A673 (cell line): ENCODE results near the gene VPS72. TPM values are rescaled to one million over a fixed set of nuclear protein-coding genes. Genes with fewer than 3 reads are reported as not detected.

Experiments
- BruUV-seq: library from RNA; stranded (reverse); fragments of 400-500 nt; replicated peaks from 2 replicates; lab custom pipeline; 2021; lab: Mats Ljungman, UMichigan
- CTCF ChIA-PET: fragments of 300-600 bp; sonication (Branson Sonifier 250); formaldehyde crosslinking; loops from one replicate; lab custom pipeline; 2022; ENCODE audit warnings: antibody characterized with exemption; lab: Charles Lee
- POLR2A ChIA-PET: fragments of 300-600 bp; sonication (Branson Sonifier 250); formaldehyde crosslinking; loops from one replicate; lab custom pipeline; 2022; ENCODE audit warnings: antibody characterized with exemption; ENCODE audit not compliant: low non-redundant PET; lab: Charles Lee
- DNase-seq: peaks from one replicate; pipeline ENCODE4 v3.0.0-alpha.2; 2015; ENCODE audit warnings: low spot score
- H3K27ac ChIP-seq: fragments of 200-600 bp; sonication (generic); 2 replicates; pipeline ENCODE4 v1.5.1; 2016; ENCODE audit warnings: mixed run types, low read depth, mild to moderate bottlenecking, mixed read lengths, antibody characterized with exemption, low read length; ENCODE audit not compliant: poor library complexity, severe bottlenecking
- H3K27me3 ChIP-seq: fragments of 200-600 bp; sonication (generic); replicated peaks from 2 replicates; pipeline ENCODE4 v1.6.1; 2017; ENCODE audit warnings: mixed run types, low read depth, mild to moderate bottlenecking, mixed read lengths, antibody characterized with exemption, low read length; ENCODE audit not compliant: insufficient read depth, poor library complexity
- H3K36me3 ChIP-seq: fragments of 200-600 bp; sonication (generic); 2 replicates; pipeline ENCODE4 v1.6.1; 2016; ENCODE audit warnings: mixed run types, mild to moderate bottlenecking, mixed read lengths, antibody characterized with exemption, low read length; ENCODE audit not compliant: insufficient read depth, poor library complexity, severe bottlenecking
- H3K4me1 ChIP-seq: fragments of 200-600 bp; sonication (generic); 2 replicates; pipeline ENCODE4 v1.6.1; 2017; ENCODE audit warnings: mixed run types, mild to moderate bottlenecking, mixed read lengths, antibody characterized with exemption, low read length; ENCODE audit not compliant: insufficient read depth, poor library complexity, severe bottlenecking
- H3K4me3 ChIP-seq: fragments of 200-600 bp; sonication (generic); 2 replicates; pipeline ENCODE4 v1.5.1; 2016; ENCODE audit warnings: low read depth, mixed run types, mild to moderate bottlenecking, mixed read lengths, low read length; ENCODE audit not compliant: poor library complexity, severe bottlenecking
- H3K9me3 ChIP-seq: fragments of 200-600 bp; sonication (generic); 2 replicates; pipeline ENCODE4 v1.6.1; 2016; ENCODE audit warnings: mixed run types, low read depth, mild to moderate bottlenecking, mixed read lengths, antibody characterized with exemption, low read length; ENCODE audit not compliant: poor library complexity, severe bottlenecking
- CTCF ChIP-seq: fragments of 300-800, 200-600 bp; sonication (generic); conservative IDR thresholded peaks from 2 replicates; pipeline ENCODE4 v1.5.1; 2017; ENCODE audit warnings: low read depth, mild to moderate bottlenecking, antibody characterized with exemption, low read length, moderate library complexity, mixed read lengths
- EZH2 ChIP-seq: fragments of 200-600 bp; sonication (generic); IDR thresholded peaks from 2 replicates; pipeline ENCODE4 v1.6.1; 2017; ENCODE audit warnings: borderline replicate concordance, low read depth, mild to moderate bottlenecking, mixed read lengths, antibody characterized with exemption, low read length; ENCODE audit not compliant: poor library complexity, severe bottlenecking
- intact Hi-C: fragments of 100-400 bp; cut with micrococcal nuclease; formaldehyde crosslinking; loops from one replicate; pipeline ENCODE4 v1.10.0; 2022; ENCODE audit not compliant: unreplicated experiment
- total RNA-seq: library from RNA; stranded (reverse); gene quantifications from 2 replicates; pipeline ENCODE4 v1.2.3, GENCODE V29; 2021

Gene VPS72
- total RNA-seq, 1 experiment from 2014 or later: 113 TPM

- BruUV-seq: no TSS peak
- H3K4me3 ChIP-seq: peak overlapping the region; percentile 73
- ChIA-PET CTCF (interaction anchor here (1.6 kb wide), 1 partner anchor 65 kb away, joined by 9 read pairs; no protein-coding TSS in a partner anchor), POLR2A (interaction anchor here (0.6 kb wide), 1 partner anchor 11 kb away, joined by 3 read pairs; no protein-coding TSS in a partner anchor)
- peak; percentile 88 for DNase-seq
- peaks cover 23% of the 10 kb centered on the region for H3K36me3 ChIP-seq
- H3K27ac ChIP-seq: peak overlapping the region; percentile 81
- no peaks in the 10 kb centered on the region for H3K9me3 ChIP-seq
- TF ChIP-seq EZH2 (no peak), CTCF (no peak)
- intact Hi-C loops: no loop called here
- H3K27me3 ChIP-seq: no peaks in the 10 kb centered on the region
- peaks cover 13% of the 10 kb centered on the region for H3K4me1 ChIP-seq
These were observed 24.7 kb downstream of the VPS72 start for GRCh38 chr1:151165281-151165737.

- TSS peak; percentile 56 for BruUV-seq
- no peaks in the 10 kb centered on the region for H3K27me3 ChIP-seq
- H3K4me3 ChIP-seq: peak overlapping the region; percentile 73
- ChIA-PET POLR2A (interaction anchor here (0.6 kb wide), 1 partner anchor 10 kb away, joined by 3 read pairs; no protein-coding TSS in a partner anchor), CTCF (interaction anchor here (1.6 kb wide), 1 partner anchor 65 kb away, joined by 9 read pairs; no protein-coding TSS in a partner anchor)
- TF ChIP-seq EZH2 (no peak), CTCF (no peak)
- intact Hi-C loops: no loop called here
- peak overlapping the region; percentile 81 for H3K27ac ChIP-seq
- peaks cover 23% of the 10 kb centered on the region for H3K36me3 ChIP-seq
- DNase-seq: no peak
- peaks cover 13% of the 10 kb centered on the region for H3K4me1 ChIP-seq
- H3K9me3 ChIP-seq: no peaks in the 10 kb centered on the region
These were observed 25.2 kb downstream of the VPS72 start for GRCh38 chr1:151164732-151165280.

DNA sequence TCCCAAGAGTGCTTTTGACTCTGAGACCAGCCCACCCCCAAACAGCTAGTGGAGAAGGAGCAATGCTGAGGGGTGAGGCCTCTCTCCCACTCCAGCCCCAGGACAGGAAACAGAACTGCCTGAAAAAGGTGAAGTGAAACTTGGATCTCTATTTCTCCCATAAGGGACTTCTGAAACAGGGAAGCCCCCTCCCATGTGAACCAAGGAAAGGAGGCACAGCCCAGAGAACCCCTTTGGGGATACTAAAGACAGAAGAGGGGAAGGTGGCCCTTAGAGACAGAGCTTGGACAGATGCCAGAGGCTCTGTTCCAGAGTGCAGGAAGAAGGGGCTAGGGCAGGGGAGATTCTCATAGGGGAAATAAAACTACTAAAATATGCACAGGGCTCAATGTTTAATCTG, 30.6 kb downstream of the VPS72 start:
- Histone ChIP-seq H3K4me3 (no peak overlapping the region), H3K9me3 (no peaks in the 10 kb centered on the region), H3K27ac (no peak overlapping the region), H3K27me3 (no peaks in the 10 kb centered on the region), H3K36me3 (peaks cover 3% of the 10 kb centered on the region), H3K4me1 (peaks cover 4% of the 10 kb centered on the region)
- DNase-seq: no peak
- CTCF ChIA-PET: interaction anchor here (0.6 kb wide), 1 partner anchor 61 kb away, joined by 3 read pairs; no protein-coding TSS in a partner anchor
- BruUV-seq: no TSS peak
- intact Hi-C loops: loop anchor here (10.0 kb wide), 1 partner anchor 135 kb away; no protein-coding TSS in a partner anchor
- POLR2A ChIA-PET: no interaction called here
- TF ChIP-seq EZH2 (no peak), CTCF (no peak)
